OCI-LY1 (cell line): ENCODE data around the gene AANAT.

Experiments
- H2AFZ ChIP-seq: fragments of 200-600 bp; sonication (generic), shearing (Covaris generic); 2 replicates; pipeline ENCODE4 v1.6.0; 2014; ENCODE audit warnings: antibody characterized with exemption, mild to moderate bottlenecking, low read length
- H3F3A ChIP-seq: fragments of 200-600 bp; sonication (generic), shearing (Covaris generic); 2 replicates; pipeline ENCODE4 v1.6.0; 2014; ENCODE audit warnings: mild to moderate bottlenecking, antibody characterized with exemption, low read length, moderate library complexity; ENCODE audit not compliant: insufficient read depth
- H3K27ac ChIP-seq: fragments of 200-600 bp; sonication (generic); 2 replicates; pipeline ENCODE4 v1.5.1; 2014; ENCODE audit warnings: low read length, mixed run types, mild to moderate bottlenecking, low read depth; ENCODE audit not compliant: poor library complexity, severe bottlenecking
- H3K27me3 ChIP-seq: fragments of 200-600 bp; sonication (generic); 2 replicates; pipeline ENCODE4 v1.6.0; 2014; ENCODE audit warnings: antibody characterized with exemption, mild to moderate bottlenecking, low read length, moderate library complexity; ENCODE audit not compliant: insufficient read depth
- H3K36me3 ChIP-seq: fragments of 200-600 bp; sonication (generic); 2 replicates; pipeline ENCODE4 v1.6.1; 2014; ENCODE audit warnings: mild to moderate bottlenecking, antibody characterized with exemption, low read length, moderate library complexity, mixed read lengths; ENCODE audit not compliant: insufficient read depth
- H3K4me1 ChIP-seq: fragments of 200-600 bp; sonication (generic); 2 replicates; pipeline ENCODE4 v1.5.1; 2014; ENCODE audit warnings: mild to moderate bottlenecking, low read length, moderate library complexity; ENCODE audit not compliant: insufficient read depth, severe bottlenecking
- H3K4me2 ChIP-seq: fragments of 200-600 bp; sonication (generic), shearing (Covaris generic); 2 replicates; pipeline ENCODE4 v1.6.1; 2014; ENCODE audit warnings: low read length
- H3K4me3 ChIP-seq: fragments of 200-600 bp; sonication (generic); 2 replicates; pipeline ENCODE4 v1.5.1; 2014; ENCODE audit warnings: low read length, low read depth, mild to moderate bottlenecking, mixed read lengths; ENCODE audit not compliant: poor library complexity, severe bottlenecking
- H3K79me2 ChIP-seq: fragments of 200-600 bp; shearing (Covaris generic); 2 replicates; pipeline ENCODE4 v1.6.1; 2016; ENCODE audit warnings: mixed run types, low read length, mixed read lengths; ENCODE audit not compliant: insufficient read depth
- H3K9ac ChIP-seq: fragments of 200-600 bp; sonication (generic), shearing (Covaris generic); 2 replicates; pipeline ENCODE4 v1.6.1; 2014; ENCODE audit warnings: mild to moderate bottlenecking, low read length, mixed read lengths
- H3K9me2 ChIP-seq: fragments of 200-600 bp; sonication (generic), shearing (Covaris generic); 2 replicates; pipeline ENCODE4 v1.6.1; 2014; ENCODE audit warnings: low read depth, mild to moderate bottlenecking, low read length, mixed read lengths
- H3K9me3 ChIP-seq: fragments of 200-600 bp; shearing (Covaris generic); 2 replicates; pipeline ENCODE4 v1.6.1; 2014; ENCODE audit warnings: low read length, mixed read lengths
- H4K20me1 ChIP-seq: fragments of 200-600 bp; sonication (generic), shearing (Covaris generic); 2 replicates; pipeline ENCODE4 v1.6.0; 2016; ENCODE audit warnings: mild to moderate bottlenecking, low read length; ENCODE audit not compliant: insufficient read depth
- EZH2 ChIP-seq: fragments of 200-600 bp; sonication (generic), shearing (Covaris generic); IDR thresholded peaks from 2 replicates; pipeline ENCODE4 v1.8.0; 2017; ENCODE audit warnings: borderline replicate concordance, mixed run types, mild to moderate bottlenecking, antibody characterized with exemption, low read length, moderate library complexity, mixed read lengths
- TF ChIP-seq, protein P1 (sequence below): fragments of 200-600 bp; sonication (generic), shearing (Covaris generic); IDR thresholded peaks from 2 replicates; pipeline ENCODE4 v1.5.1; 2017; ENCODE audit warnings: mild to moderate bottlenecking, antibody characterized with exemption, low read length, moderate library complexity, mixed read lengths

Gene AANAT

DNA sequence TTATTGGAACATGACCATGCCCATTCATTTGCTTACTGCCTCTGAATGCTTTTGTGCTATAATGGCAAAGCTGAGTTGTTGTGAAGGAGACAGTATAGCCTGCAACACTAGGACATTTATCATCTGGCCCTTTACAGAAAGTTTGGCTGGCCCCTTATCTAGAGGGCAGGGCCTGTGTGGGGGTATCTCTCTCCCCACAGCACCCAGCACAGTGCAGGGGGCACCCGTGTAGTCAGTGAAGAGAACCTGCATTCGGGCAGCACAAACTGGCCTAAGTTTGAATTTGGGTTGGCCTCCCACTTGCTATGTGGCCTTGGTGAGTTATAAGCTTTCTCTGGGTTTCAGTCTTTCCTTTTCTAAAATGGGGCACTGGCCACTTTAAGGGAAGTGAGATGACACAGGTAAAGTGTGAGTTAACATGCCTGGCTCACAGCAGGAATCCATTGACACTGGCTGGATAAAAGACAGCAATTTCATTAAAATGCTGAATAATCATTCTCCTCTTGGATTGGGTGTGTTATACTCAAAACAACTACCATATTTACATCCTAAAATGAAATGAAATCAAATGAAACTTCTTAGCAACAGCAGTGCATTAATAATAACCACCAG, 26.5 kb upstream of the AANAT start:
- no peak overlapping the region for H3K9ac ChIP-seq
- H3K79me2 ChIP-seq = no peaks in the 10 kb centered on the region
- H3K4me2 ChIP-seq = no peak overlapping the region
- H3K36me3 ChIP-seq = no peaks in the 10 kb centered on the region; the same call in 1 of the 2 replicates
- H3K27me3 ChIP-seq = no peaks in the 10 kb centered on the region; the same call in 1 of the 2 replicates
- H3K4me1 ChIP-seq = peaks cover 54% of the 10 kb centered on the region
- H3K4me3 ChIP-seq = no peak overlapping the region
- H3K27ac ChIP-seq = no peak overlapping the region
- no peaks in the 10 kb centered on the region for H3K9me3 ChIP-seq
- TF ChIP-seq, protein P1, sequence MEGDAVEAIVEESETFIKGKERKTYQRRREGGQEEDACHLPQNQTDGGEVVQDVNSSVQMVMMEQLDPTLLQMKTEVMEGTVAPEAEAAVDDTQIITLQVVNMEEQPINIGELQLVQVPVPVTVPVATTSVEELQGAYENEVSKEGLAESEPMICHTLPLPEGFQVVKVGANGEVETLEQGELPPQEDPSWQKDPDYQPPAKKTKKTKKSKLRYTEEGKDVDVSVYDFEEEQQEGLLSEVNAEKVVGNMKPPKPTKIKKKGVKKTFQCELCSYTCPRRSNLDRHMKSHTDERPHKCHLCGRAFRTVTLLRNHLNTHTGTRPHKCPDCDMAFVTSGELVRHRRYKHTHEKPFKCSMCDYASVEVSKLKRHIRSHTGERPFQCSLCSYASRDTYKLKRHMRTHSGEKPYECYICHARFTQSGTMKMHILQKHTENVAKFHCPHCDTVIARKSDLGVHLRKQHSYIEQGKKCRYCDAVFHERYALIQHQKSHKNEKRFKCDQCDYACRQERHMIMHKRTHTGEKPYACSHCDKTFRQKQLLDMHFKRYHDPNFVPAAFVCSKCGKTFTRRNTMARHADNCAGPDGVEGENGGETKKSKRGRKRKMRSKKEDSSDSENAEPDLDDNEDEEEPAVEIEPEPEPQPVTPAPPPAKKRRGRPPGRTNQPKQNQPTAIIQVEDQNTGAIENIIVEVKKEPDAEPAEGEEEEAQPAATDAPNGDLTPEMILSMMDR = no peak
- no peaks in the 10 kb centered on the region for H3K9me2 ChIP-seq
- no peaks in the 10 kb centered on the region; the same call in 1 of the 2 replicates for H4K20me1 ChIP-seq
- no peak overlapping the region for H2AFZ ChIP-seq
- H3F3A ChIP-seq = no peaks in the 10 kb centered on the region

DNA sequence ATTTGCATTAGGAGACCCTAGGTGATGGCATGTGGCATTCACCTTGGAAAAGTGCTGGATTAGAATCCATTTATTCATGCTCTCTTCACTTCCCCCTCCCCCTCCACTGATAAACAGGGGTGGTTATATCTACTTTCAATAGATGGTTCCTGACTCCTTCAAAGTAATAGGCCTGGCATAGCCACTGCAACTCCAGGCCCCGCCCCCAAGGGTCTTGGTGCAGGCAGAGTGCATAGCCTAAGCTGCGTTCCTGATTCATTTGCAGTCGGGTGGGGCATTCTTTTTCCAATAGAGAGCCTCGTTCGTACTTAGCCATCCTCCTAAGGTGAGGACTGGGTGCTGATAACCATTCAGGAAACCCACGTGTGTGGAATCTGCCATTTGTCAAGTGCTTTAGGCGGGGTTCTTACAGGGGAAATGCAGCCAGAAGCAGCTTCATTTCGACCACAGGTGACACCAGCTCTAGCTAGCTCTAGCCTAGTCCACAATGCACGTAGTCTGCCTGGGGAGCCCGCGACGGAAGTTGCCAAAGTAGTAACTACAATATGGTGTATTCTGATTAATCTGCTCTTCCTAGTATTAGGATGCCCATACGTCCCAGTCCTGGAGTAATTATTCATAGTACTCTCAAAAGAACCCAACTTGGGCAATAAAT, 25.6 kb upstream of the AANAT start:
- Histone ChIP-seq H3K4me1 (peaks cover 64% of the 10 kb centered on the region), H3F3A (no peaks in the 10 kb centered on the region), H4K20me1 (no peaks in the 10 kb centered on the region; the same call in 1 of the 2 replicates), H3K4me2 (peak overlapping the region; percentile 7; the same call in 1 of the 2 replicates), H3K9me3 (no peaks in the 10 kb centered on the region), H2AFZ (no peak overlapping the region), H3K4me3 (no peak overlapping the region), H3K9ac (no peak overlapping the region), H3K9me2 (no peaks in the 10 kb centered on the region), H3K27me3 (peaks cover 4% of the 10 kb centered on the region), H3K27ac (peak overlapping the region; percentile 18), H3K79me2 (no peaks in the 10 kb centered on the region), H3K36me3 (no peaks in the 10 kb centered on the region; the same call in 1 of the 2 replicates)
- no peak for TF ChIP-seq EZH2
- TF ChIP-seq, protein P1 = no peak

DNA sequence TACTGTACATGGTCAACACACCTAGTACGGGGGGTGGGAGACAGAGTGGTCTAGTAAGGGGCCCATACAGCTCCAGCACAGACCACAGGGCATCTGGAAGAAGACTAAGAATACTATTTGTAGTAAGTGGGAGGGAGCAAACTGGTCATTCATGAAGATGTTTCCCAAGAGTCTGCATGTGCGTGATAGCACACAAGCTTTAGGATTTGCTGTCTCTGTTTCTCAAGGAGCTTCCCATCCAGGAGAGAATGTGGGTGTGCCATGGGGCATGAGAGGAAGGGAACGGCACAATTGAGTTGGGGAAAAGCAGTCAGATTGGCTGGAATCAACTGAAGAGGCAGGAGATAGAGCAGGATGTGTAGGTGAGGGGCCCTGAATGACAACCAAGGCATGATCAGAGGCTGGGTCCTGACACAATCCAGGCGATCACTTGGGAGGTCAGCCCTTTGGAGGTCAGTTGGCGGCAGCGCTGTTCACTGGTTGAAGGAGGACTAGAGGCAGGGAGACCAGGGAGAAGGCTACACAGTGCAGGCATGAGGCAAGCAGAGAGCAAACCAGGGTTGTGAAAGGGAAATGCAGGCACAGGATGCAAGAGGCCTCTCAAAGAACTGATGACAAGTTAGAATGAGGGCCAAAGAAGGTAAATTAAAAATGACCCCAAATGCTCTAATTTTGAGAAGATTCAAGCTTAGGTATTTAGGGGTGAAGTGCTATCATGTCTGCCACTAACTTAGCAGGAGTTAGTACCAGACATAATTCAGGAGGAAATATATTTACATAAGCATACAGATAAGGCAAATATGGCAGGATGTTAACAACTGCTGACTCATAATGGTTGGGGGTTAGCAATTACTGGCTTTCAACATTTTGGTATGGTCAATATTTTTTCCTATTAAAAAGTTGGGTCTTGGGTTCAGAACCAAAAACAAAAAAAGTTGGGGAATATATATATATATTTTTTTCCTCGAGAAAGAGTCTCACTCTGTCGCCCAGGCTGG, 24.8 kb upstream of the AANAT start:
- Histone ChIP-seq H3K79me2 (no peaks in the 10 kb centered on the region), H3K27me3 (peaks cover 11% of the 10 kb centered on the region), H4K20me1 (no peaks in the 10 kb centered on the region; the same call in 1 of the 2 replicates), H3K4me1 (peaks cover 64% of the 10 kb centered on the region), H3K27ac (peak overlapping the region; percentile 18), H2AFZ (no peak overlapping the region), H3K9me2 (no peaks in the 10 kb centered on the region), H3K36me3 (no peaks in the 10 kb centered on the region; the same call in 1 of the 2 replicates), H3K4me2 (peak overlapping the region; percentile 7; the same call in 1 of the 2 replicates), H3K4me3 (no peak overlapping the region), H3F3A (no peaks in the 10 kb centered on the region), H3K9me3 (no peaks in the 10 kb centered on the region), H3K9ac (no peak overlapping the region)
- no peak for TF ChIP-seq EZH2
- TF ChIP-seq, protein P1 = no peak
